Measurements from ENCODE around the gene PLEKHA7. TPM values are rescaled to one million over a fixed set of nuclear protein-coding genes. Genes with fewer than 3 reads are reported as not detected.
"Not testable (repeated sequence)": the region's sequence is repeated elsewhere in the genome, so short reads cannot be mapped to it uniquely, and the experiment has no call there.

The PLEKHA7 gene
- total and polyA plus RNA-seq, 4 donors: 13.3 to 31.8 (median 21.5) TPM

DNA sequence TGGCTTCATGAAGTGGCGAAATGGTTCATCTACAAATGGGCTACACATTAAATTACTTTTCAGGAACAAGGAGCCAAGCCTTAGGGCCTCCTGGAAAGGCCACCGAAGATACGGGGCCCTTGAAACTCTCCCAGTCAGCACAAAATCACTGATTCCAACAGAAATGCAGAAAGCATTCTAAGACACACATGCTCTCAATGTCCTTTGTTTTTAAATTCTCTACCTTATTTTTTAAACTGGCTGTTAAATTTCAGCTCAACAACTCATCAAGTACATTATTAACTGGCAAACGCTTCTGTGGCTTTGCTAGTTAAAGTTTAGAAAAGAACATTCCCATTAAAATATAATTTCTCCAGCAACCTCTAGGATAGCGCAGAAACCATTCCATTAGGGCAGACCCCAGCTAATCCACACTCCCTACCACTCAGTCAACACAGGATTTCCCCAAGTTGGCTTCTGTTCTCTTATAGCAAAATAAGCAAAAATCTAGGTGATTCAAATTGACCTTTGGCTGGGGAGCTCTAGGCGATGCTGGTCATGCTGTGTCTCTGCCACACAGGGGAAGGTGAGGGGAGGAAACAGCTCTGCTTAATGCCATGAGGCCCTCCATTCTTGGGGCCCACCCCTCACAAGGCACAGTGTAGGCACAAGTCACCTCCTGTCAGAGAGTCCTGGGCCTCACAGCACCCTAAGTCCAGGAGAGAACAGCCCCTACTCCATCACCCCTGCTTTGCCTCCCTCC is 47.1 kb downstream of the PLEKHA7 start:
- H3K9ac ChIP-seq (ENCODE audit: insufficient read depth in 1 of 2, low read length in 2 of 2): no peak overlapping the region
- H3K27me3 ChIP-seq (ENCODE audit: control insufficient read depth in 3 of 3, insufficient read depth in 3 of 3, low read length in 2 of 3): no peaks in the 10 kb centered on the region
- H3K4me3 ChIP-seq: no peak overlapping the region
- TF ChIP-seq, protein P1, sequence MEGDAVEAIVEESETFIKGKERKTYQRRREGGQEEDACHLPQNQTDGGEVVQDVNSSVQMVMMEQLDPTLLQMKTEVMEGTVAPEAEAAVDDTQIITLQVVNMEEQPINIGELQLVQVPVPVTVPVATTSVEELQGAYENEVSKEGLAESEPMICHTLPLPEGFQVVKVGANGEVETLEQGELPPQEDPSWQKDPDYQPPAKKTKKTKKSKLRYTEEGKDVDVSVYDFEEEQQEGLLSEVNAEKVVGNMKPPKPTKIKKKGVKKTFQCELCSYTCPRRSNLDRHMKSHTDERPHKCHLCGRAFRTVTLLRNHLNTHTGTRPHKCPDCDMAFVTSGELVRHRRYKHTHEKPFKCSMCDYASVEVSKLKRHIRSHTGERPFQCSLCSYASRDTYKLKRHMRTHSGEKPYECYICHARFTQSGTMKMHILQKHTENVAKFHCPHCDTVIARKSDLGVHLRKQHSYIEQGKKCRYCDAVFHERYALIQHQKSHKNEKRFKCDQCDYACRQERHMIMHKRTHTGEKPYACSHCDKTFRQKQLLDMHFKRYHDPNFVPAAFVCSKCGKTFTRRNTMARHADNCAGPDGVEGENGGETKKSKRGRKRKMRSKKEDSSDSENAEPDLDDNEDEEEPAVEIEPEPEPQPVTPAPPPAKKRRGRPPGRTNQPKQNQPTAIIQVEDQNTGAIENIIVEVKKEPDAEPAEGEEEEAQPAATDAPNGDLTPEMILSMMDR (IDR thresholded peaks at IDR 0.05; ENCODE audit: control extremely low read depth, extremely low read depth): no peak
- ATAC-seq (ENCODE audit: insufficient read depth, low FRiP score): no peak
- peaks cover 0 to 14% (median 0%) of the 10 kb centered on the region in 5 donors for H3K4me1 ChIP-seq (ENCODE audit: control insufficient read depth in 5 of 5, insufficient read depth in 5 of 5, low read length in 5 of 5)
- H3K9me3 ChIP-seq (ENCODE audit: control insufficient read depth in 4 of 4, insufficient read depth in 3 of 4, low read length in 3 of 4): no peaks in the 10 kb centered on the region
- no peaks in the 10 kb centered on the region for H3K36me3 ChIP-seq (ENCODE audit: control insufficient read depth in 4 of 4, insufficient read depth in 4 of 4, low read length in 4 of 4)
- 76 to 87% methylated on average over 6 of the region's 6 CpGs for WGBS, 2 donors
- no peak overlapping the region for H3K27ac ChIP-seq (ENCODE audit: low read depth in 1 of 2, low read length in 1 of 2)
- DNase-seq: no peak

DNA sequence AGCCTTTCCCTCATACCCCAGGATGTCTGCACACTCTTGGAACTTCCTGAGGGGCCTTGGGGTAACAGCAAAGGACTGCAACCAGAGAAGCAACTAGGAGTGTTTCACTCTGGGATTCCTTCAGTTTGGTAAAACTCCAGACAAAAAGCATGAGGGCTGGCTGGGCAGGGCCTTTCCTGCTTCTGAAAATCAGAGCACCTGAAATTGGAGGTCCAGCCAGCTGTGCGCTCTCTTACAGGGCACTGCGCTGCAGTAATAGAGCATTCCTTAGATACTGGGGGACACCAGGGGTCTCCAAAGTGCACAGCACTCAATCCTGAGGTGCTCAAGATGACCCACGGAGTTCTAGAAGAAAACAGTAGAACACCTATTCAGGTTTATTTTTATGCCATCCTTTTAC is 49.7 kb downstream of the PLEKHA7 start:
- no peak for DNase-seq
- no peak overlapping the region for H3K9ac ChIP-seq (ENCODE audit: insufficient read depth in 1 of 2, low read length in 2 of 2)
- no peak overlapping the region for H3K27ac ChIP-seq (ENCODE audit: low read depth in 1 of 2, low read length in 1 of 2)
- TF ChIP-seq, protein P1 (IDR thresholded peaks at IDR 0.05; ENCODE audit: control extremely low read depth, extremely low read depth): no peak
- H3K9me3 ChIP-seq (ENCODE audit: control insufficient read depth in 4 of 4, insufficient read depth in 3 of 4, low read length in 3 of 4): no peaks in the 10 kb centered on the region
- no peak for ATAC-seq (ENCODE audit: insufficient read depth, low FRiP score)
- WGBS, 2 donors: 95 to 96% methylated on average over 3 of the region's 3 CpGs
- H3K36me3 ChIP-seq (ENCODE audit: control insufficient read depth in 4 of 4, insufficient read depth in 4 of 4, low read length in 4 of 4): no peaks in the 10 kb centered on the region
- peaks cover 0 to 19% (median 4%) of the 10 kb centered on the region in 5 donors for H3K4me1 ChIP-seq (ENCODE audit: control insufficient read depth in 5 of 5, insufficient read depth in 5 of 5, low read length in 5 of 5)
- H3K27me3 ChIP-seq (ENCODE audit: control insufficient read depth in 3 of 3, insufficient read depth in 3 of 3, low read length in 2 of 3): no peaks in the 10 kb centered on the region
- H3K4me3 ChIP-seq: no peak overlapping the region

DNA sequence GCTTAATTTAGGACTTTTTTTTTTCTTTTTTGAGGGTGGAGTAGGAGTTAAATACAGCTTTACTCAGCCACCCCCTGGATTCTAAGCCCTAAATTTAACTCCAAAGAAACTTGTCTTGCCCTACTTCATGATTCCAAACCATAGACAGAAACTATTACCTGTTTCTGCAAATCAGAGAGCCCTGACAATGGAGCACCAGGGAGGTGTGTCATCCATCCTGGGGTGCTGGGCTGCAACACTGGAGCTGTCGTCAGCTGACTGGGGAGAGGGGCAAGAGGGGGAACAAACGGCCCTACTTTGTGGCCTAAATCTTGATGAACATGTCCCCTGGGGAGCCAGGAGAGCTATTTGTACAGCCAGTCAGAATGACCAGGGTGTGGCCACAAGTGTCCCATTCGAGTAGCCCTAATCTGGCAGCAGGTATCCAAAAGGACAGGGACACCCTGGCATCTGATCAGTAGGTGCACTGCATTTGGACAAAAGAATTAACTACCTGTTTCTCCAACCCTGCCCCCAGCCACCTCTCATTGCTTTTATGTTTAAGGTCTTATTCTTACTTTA is 50.8 kb downstream of the PLEKHA7 start:
- Histone ChIP-seq H3K27ac (ENCODE audit: low read depth in 1 of 2, low read length in 1 of 2) (no peak overlapping the region), H3K36me3 (ENCODE audit: control insufficient read depth in 4 of 4, insufficient read depth in 4 of 4, low read length in 4 of 4) (no peaks in the 10 kb centered on the region), H3K4me3 (no peak overlapping the region), H3K9ac (ENCODE audit: insufficient read depth in 1 of 2, low read length in 2 of 2) (no peak overlapping the region), H3K4me1 (ENCODE audit: control insufficient read depth in 5 of 5, insufficient read depth in 5 of 5, low read length in 5 of 5) (peaks cover 0 to 19% (median 4%) of the 10 kb centered on the region in 5 donors), H3K9me3 (ENCODE audit: control insufficient read depth in 4 of 4, insufficient read depth in 3 of 4, low read length in 3 of 4) (no peaks in the 10 kb centered on the region), H3K27me3 (ENCODE audit: control insufficient read depth in 3 of 3, insufficient read depth in 3 of 3, low read length in 2 of 3) (no peaks in the 10 kb centered on the region)
- ATAC-seq (ENCODE audit: insufficient read depth, low FRiP score) (no peak), DNase-seq (no peak)
- TF ChIP-seq, protein P1 (IDR thresholded peaks at IDR 0.05; ENCODE audit: control extremely low read depth, extremely low read depth): no peak
- WGBS, 2 donors: 51 to 75% methylated on average over 3 of the region's 3 CpGs

DNA sequence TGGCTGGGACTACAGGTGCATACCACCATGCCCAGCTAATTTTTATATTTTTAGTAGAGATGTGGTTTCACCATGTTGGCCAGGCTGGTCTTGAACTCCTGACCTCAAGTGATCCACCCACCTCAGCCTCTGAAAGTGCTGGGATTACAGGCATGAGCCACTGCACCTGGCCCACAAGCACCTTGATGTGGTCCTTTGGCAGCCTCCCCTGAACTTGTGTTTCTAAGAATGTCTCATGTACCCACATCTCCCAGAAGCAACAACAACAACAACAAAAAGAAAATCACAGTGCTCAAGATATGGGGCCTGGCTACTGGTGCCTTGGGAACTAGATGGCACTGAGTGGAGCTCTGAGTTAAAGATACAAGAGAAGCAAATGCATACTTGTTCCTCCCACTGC is 51.6 kb downstream of the PLEKHA7 start:
- not testable (repeated sequence) for DNase-seq; H3K9me3 ChIP-seq (ENCODE audit: control insufficient read depth in 4 of 4, insufficient read depth in 3 of 4, low read length in 3 of 4); H3K36me3 ChIP-seq (ENCODE audit: control insufficient read depth in 4 of 4, insufficient read depth in 4 of 4, low read length in 4 of 4); H3K9ac ChIP-seq (ENCODE audit: insufficient read depth in 1 of 2, low read length in 2 of 2); H3K27ac ChIP-seq (ENCODE audit: low read depth in 1 of 2, low read length in 1 of 2); H3K4me3 ChIP-seq; H3K27me3 ChIP-seq (ENCODE audit: control insufficient read depth in 3 of 3, insufficient read depth in 3 of 3, low read length in 2 of 3); ATAC-seq (ENCODE audit: insufficient read depth, low FRiP score)
- peaks cover 0 to 15% (median 4%) of the 10 kb centered on the region in 5 donors for H3K4me1 ChIP-seq (ENCODE audit: control insufficient read depth in 5 of 5, insufficient read depth in 5 of 5, low read length in 5 of 5)

Measured in lung (tissue), 12 donors.